Endothelial cell of umbilical vein (primary cell): ENCODE data around the gene TADA1. TPM values are rescaled to one million over a fixed set of nuclear protein-coding genes. Genes with fewer than 3 reads are reported as not detected.

Experiments used
- BruUV-seq: library from RNA; stranded (reverse); fragments of 400-500 nt; replicated peaks from 2 replicates; lab custom pipeline; 2021; lab: Mats Ljungman, UMichigan
- CTCF ChIA-PET: fragments of 300-600, 350-600 bp; sonication (Branson Sonifier 250); formaldehyde crosslinking; loops from one replicate; lab custom pipeline; 2021; ENCODE audit warnings: antibody characterized with exemption, inconsistent platforms; lab: Charles Lee
- POLR2A ChIA-PET: fragments of 300-600, 350-600 bp; sonication (Branson Sonifier 250); formaldehyde crosslinking; loops from one replicate; lab custom pipeline; 2021; ENCODE audit warnings: antibody characterized with exemption, inconsistent platforms; lab: Charles Lee
- DNase-seq: peaks from one replicate; pipeline ENCODE4 v3.0.0-alpha.2; 2011; ENCODE audit warnings: low read depth, low spot score
- FAIRE-seq: peaks from 2 replicates; lab custom pipeline; 2011; peaks lifted over from hg19 to GRCh38; lab: Jason Lieb, UNC
- H2AFZ ChIP-seq: 2 replicates; pipeline ENCODE4 v1.6.0; 2012; ENCODE audit warnings: low read depth, low read length, control low read depth, inconsistent platforms
- H3K27ac ChIP-seq: 2 replicates; pipeline ENCODE4 v1.5.1; 2011; ENCODE audit warnings: low read depth, mild to moderate bottlenecking, control low read depth, low read length, moderate library complexity; ENCODE audit not compliant: insufficient read depth
- H3K27me3 ChIP-seq, 2 experiments: 2 replicates each; pipeline versions ENCODE4 v1.6.0 to v1.6.1; 2011; ENCODE audit warnings: low read length in 2 of 2, mixed read lengths in 1 of 2; ENCODE audit not compliant: control insufficient read depth in 2 of 2, insufficient read depth in 2 of 2
- H3K36me3 ChIP-seq, 2 experiments: 2 replicates in 1 of 2; 3 replicates in 1 of 2; pipeline ENCODE4 v1.5.1; 2011; ENCODE audit warnings: low read length in 2 of 2, mild to moderate bottlenecking in 1 of 2, moderate library complexity in 1 of 2; ENCODE audit not compliant: control insufficient read depth in 2 of 2, insufficient read depth in 2 of 2; ENCODE audit errors: extremely low read depth in 1 of 2
- H3K4me1 ChIP-seq: 3 replicates; pipeline ENCODE4 v1.5.1; 2011; ENCODE audit warnings: mild to moderate bottlenecking, low read length; ENCODE audit not compliant: control insufficient read depth, insufficient read depth; ENCODE audit errors: extremely low read depth
- H3K4me2 ChIP-seq: 2 replicates; pipeline ENCODE4 v1.6.1; 2011; ENCODE audit warnings: low read length, control low read depth, mixed read lengths; ENCODE audit not compliant: insufficient read depth
- H3K4me3 ChIP-seq, 3 experiments: fragments of 200-600 bp in 1 of 3; sonication (generic), shearing (Covaris generic) in 1 of 3; replicated peaks in 1 of 3; 2 replicates each; pipeline ENCODE4 v1.5.1; 2011 to 2016; ENCODE audit warnings: control low read depth in 3 of 3, low read length in 3 of 3, mild to moderate bottlenecking in 2 of 3, inconsistent platforms in 1 of 3, low read depth in 1 of 3, moderate library complexity in 1 of 3; ENCODE audit not compliant: insufficient read depth in 1 of 3
- H3K79me2 ChIP-seq: 2 replicates; pipeline ENCODE4 v1.6.0; 2012; ENCODE audit warnings: low read length, inconsistent platforms; ENCODE audit not compliant: control insufficient read depth, insufficient read depth
- H3K9ac ChIP-seq: replicated peaks from 2 replicates; pipeline ENCODE3; 2011; ENCODE audit warnings: low read length, control low read depth; ENCODE audit not compliant: insufficient read depth; ENCODE audit errors: extremely low read depth
- H3K9me1 ChIP-seq: replicated peaks from 3 replicates; pipeline ENCODE4 v1.6.0; 2011; ENCODE audit warnings: mild to moderate bottlenecking, low read length; ENCODE audit not compliant: control insufficient read depth, insufficient read depth; ENCODE audit errors: extremely low read depth
- H3K9me3 ChIP-seq: replicated peaks from 2 replicates; pipeline ENCODE4 v1.5.1; 2012; ENCODE audit warnings: low read length, inconsistent platforms; ENCODE audit not compliant: control insufficient read depth, insufficient read depth
- H4K20me1 ChIP-seq: replicated peaks from 2 replicates; pipeline ENCODE3; 2011; ENCODE audit warnings: mild to moderate bottlenecking, low read length; ENCODE audit not compliant: control insufficient read depth, insufficient read depth; ENCODE audit errors: extremely low read depth
- EZH2 ChIP-seq: IDR thresholded peaks from 2 replicates; pipeline ENCODE4 v1.6.1; 2012; ENCODE audit warnings: borderline replicate concordance, low read depth, mild to moderate bottlenecking, moderate library complexity, low read length, inconsistent platforms; ENCODE audit not compliant: severe bottlenecking
- FOS ChIP-seq: IDR thresholded peaks from 2 replicates; pipeline ENCODE4 v1.6.1; 2011; ENCODE audit warnings: mild to moderate bottlenecking, low read length, moderate library complexity, borderline replicate concordance; ENCODE audit not compliant: insufficient read depth
- GATA2 ChIP-seq: IDR thresholded peaks from 2 replicates; pipeline ENCODE4 v1.7.0; 2011; ENCODE audit warnings: low read depth, mild to moderate bottlenecking, moderate library complexity, mixed read lengths, low read length; ENCODE audit not compliant: insufficient read length, insufficient read depth
- JUN ChIP-seq: IDR thresholded peaks from 2 replicates; pipeline ENCODE4 v1.6.1; 2011; ENCODE audit warnings: borderline replicate concordance, low read depth; ENCODE audit not compliant: insufficient read length, insufficient read depth
- MYC ChIP-seq: IDR thresholded peaks from one replicate; pipeline ENCODE4 v1.6.1; 2011; ENCODE audit warnings: mild to moderate bottlenecking, low read depth, low read length
- POLR2A ChIP-seq: IDR thresholded peaks from 2 replicates; pipeline ENCODE4 v1.6.1; 2012; ENCODE audit warnings: low read depth, mild to moderate bottlenecking, control low read depth, low read length
- POLR2AphosphoS5 ChIP-seq: IDR thresholded peaks from 2 replicates; pipeline ENCODE4 v1.6.1; 2012; ENCODE audit warnings: low read depth, mild to moderate bottlenecking, control low read depth, low read length, moderate library complexity; ENCODE audit not compliant: insufficient read depth
- dilution Hi-C: fragments of 300-500 bp; cut with MboI; formaldehyde crosslinking; loops from one replicate; pipeline ENCODE4 v1.15.0; 2019; ENCODE audit warnings: low sequenced_read_pairs; ENCODE audit not compliant: extremely low pct_ligation_motif_present
- intact Hi-C: fragments of 100-400 bp; cut with micrococcal nuclease; formaldehyde crosslinking; loops from one replicate; pipeline ENCODE4 v1.10.0; 2022
- polyA plus RNA-seq, 4 experiments: library from polyadenylated mRNA; depleted of rRNA in 3 of 4; stranded (reverse) in 3 of 4; unstranded in 1 of 4; fragments of >200 nt; gene quantifications; 2 replicates each; pipeline versions ENCODE4 v1.2.1 to v1.2.3, GENCODE V29; 2011 to 2012; ENCODE audit warnings: missing spikeins in 1 of 4
- total RNA-seq: library from RNA; stranded (reverse); gene quantifications from 2 replicates; pipeline ENCODE4 v1.2.3, GENCODE V29; 2021
- TF ChIP-seq, protein P1 (sequence below): IDR thresholded peaks from 2 replicates; pipeline ENCODE4 v1.6.1; 2011; ENCODE audit not compliant: insufficient read depth, insufficient read length
- TF ChIP-seq, protein P2 (sequence below), 2 donors: IDR thresholded peaks; 1 replicate in 1 of 2; 2 replicates in 1 of 2; pipeline ENCODE4 v1.5.1; 2011; ENCODE audit warnings: low read length in 2 of 2, mild to moderate bottlenecking in 2 of 2, moderate library complexity in 2 of 2, control low read depth in 1 of 2, inconsistent platforms in 1 of 2, low read depth in 1 of 2; ENCODE audit not compliant: insufficient read depth in 1 of 2; ENCODE audit errors: extremely low read depth in 1 of 2

The TADA1 gene
- total and polyA plus RNA-seq, 2 donors (not counting 3 experiments of a cell fraction or from before 2014, with no cell fraction given) = 7.0 to 7.9 TPM

- Histone ChIP-seq H3K9me3 (no peaks in the 10 kb centered on the region), H3K4me2 (no peak overlapping the region), H3K27me3 (peaks cover 27 to 47% of the 10 kb centered on the region in 2 experiments), H3K9me1 (no peaks in the 10 kb centered on the region), H3K36me3 (no peaks in the 10 kb centered on the region), H3K9ac (no peak overlapping the region), H3K27ac (no peak overlapping the region), H3K4me3 (no peak overlapping the region), H4K20me1 (no peaks in the 10 kb centered on the region), H3K4me1 (no peaks in the 10 kb centered on the region), H3K79me2 (no peaks in the 10 kb centered on the region), H2AFZ (no peak overlapping the region)
- ChIA-PET CTCF (interaction anchor here (1.2 to 13.5 kb wide), 2 partner anchors 144 to 618 kb away, joined by 4 to 509 read pairs; no protein-coding TSS in a partner anchor), POLR2A (no interaction called here)
- intact Hi-C loops (no loop called here), dilution Hi-C loops (no loop called here)
- no TSS peak for BruUV-seq
- no peak for TF ChIP-seq JUN
- TF ChIP-seq MYC = no peak
- no peak for TF ChIP-seq FOS
- TF ChIP-seq, protein P1, sequence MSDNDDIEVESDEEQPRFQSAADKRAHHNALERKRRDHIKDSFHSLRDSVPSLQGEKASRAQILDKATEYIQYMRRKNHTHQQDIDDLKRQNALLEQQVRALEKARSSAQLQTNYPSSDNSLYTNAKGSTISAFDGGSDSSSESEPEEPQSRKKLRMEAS = no peak
- TF ChIP-seq POLR2A = no peak
- no peak for TF ChIP-seq EZH2
- TF ChIP-seq, protein P2, sequence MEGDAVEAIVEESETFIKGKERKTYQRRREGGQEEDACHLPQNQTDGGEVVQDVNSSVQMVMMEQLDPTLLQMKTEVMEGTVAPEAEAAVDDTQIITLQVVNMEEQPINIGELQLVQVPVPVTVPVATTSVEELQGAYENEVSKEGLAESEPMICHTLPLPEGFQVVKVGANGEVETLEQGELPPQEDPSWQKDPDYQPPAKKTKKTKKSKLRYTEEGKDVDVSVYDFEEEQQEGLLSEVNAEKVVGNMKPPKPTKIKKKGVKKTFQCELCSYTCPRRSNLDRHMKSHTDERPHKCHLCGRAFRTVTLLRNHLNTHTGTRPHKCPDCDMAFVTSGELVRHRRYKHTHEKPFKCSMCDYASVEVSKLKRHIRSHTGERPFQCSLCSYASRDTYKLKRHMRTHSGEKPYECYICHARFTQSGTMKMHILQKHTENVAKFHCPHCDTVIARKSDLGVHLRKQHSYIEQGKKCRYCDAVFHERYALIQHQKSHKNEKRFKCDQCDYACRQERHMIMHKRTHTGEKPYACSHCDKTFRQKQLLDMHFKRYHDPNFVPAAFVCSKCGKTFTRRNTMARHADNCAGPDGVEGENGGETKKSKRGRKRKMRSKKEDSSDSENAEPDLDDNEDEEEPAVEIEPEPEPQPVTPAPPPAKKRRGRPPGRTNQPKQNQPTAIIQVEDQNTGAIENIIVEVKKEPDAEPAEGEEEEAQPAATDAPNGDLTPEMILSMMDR (IDR thresholded peaks at IDR 0.05; ENCODE audit: extremely low read depth in 1 of 2, insufficient read depth in 1 of 2, low read depth in 1 of 2, low read length in 2 of 2) = no peak
- TF ChIP-seq POLR2AphosphoS5 = no peak
- no peak for TF ChIP-seq GATA2
- FAIRE-seq = no peak
- DNase-seq = no peak
Observed at GRCh38 chr1:166915941-166916340, 39.9 kb upstream of the TADA1 start.
